HEK293T (cell line): ENCODE measurements around the gene NIP7.

Experiments used
- CTBP1 ChIP-seq: fragments of 450-650 bp; IDR thresholded peaks from 2 replicates; pipeline ENCODE4 v1.6.1; 2016; ENCODE audit warnings: borderline replicate concordance
- FOXA1 ChIP-seq: fragments of 450-650 bp; IDR thresholded peaks from 2 replicates; pipeline ENCODE4 v1.6.1; 2016; ENCODE audit warnings: mild to moderate bottlenecking
- FOXM1 ChIP-seq: fragments of 450-650 bp; IDR thresholded peaks from 2 replicates; pipeline ENCODE4 v1.6.1; 2017; ENCODE audit warnings: mild to moderate bottlenecking, borderline replicate concordance
- NFRKB ChIP-seq: fragments of 450-650 bp; IDR thresholded peaks from 2 replicates; pipeline ENCODE4 v1.6.1; 2016; ENCODE audit warnings: mild to moderate bottlenecking, moderate library complexity
- SP1 ChIP-seq: fragments of 450-650 bp; IDR thresholded peaks from 2 replicates; pipeline ENCODE4 v1.6.1; 2017
- TF ChIP-seq, protein P1 (sequence below): fragments of 450-650 bp; IDR thresholded peaks from 2 replicates; pipeline ENCODE4 v1.6.1; 2016

DNA sequence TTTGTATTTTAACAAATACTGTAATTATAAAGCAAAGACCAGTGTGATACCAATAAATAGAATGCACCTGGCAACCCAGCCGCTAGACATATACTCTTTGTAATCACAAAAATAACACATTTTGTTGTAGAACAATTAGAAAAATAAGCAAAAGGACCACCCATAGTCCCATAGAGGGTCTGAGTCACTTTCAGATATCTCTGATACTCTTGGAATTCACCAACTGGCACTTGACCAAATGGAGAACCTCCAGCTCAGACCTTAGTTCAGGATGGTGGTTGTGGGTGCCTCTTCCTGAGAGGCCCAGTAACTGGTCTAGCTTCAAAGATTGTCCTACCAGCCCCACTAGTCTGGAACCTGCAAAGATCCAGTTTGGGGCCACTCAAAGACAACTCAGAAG is 47.0 kb downstream of the NIP7 start:
- TF ChIP-seq FOXM1 (no peak), SP1 (no peak), FOXA1 (no peak), CTBP1 (no peak), NFRKB (no peak)
- TF ChIP-seq, protein P1, sequence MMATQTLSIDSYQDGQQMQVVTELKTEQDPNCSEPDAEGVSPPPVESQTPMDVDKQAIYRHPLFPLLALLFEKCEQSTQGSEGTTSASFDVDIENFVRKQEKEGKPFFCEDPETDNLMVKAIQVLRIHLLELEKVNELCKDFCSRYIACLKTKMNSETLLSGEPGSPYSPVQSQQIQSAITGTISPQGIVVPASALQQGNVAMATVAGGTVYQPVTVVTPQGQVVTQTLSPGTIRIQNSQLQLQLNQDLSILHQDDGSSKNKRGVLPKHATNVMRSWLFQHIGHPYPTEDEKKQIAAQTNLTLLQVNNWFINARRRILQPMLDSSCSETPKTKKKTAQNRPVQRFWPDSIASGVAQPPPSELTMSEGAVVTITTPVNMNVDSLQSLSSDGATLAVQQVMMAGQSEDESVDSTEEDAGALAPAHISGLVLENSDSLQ: no peak
